Measurements from ENCODE around the gene MCAT.
A peak's percentile ranks its signal among the peaks of the same experiment; 100 is the strongest.
"Not testable (repeated sequence)": the region's sequence is repeated elsewhere in the genome, so short reads cannot be mapped to it uniquely, and the experiment has no call there.

The MCAT gene

DNA sequence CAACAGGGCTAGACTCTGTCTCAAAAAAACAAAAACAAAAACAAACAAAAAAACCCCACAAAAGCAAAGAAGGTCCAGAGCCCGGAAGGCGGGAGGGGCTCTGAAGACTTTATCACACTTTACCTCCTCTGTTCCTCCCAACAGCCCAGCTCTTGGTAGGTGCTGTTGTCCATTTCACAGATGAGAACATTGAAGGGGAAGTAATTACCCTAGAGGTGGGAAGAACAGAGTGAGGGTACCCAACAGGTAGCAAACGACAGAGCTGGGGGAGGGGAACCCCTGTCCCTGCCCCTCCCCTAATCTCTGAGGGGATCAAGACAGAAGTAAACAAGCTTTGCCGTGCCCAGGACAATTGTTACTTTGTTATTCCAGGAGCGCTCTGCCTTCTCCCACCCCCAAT is 33.7 kb downstream of the MCAT start:
- Mint-ChIP-seq H3K4me1 (ENCODE audit: low read depth) (peaks cover 8% of the 10 kb centered on the region), H3K27ac (no peak overlapping the region), H3K36me3 (ENCODE audit: low read depth) (no peaks in the 10 kb centered on the region), H3K9me3 (no peaks in the 10 kb centered on the region), H3K27me3 (peaks cover 8% of the 10 kb centered on the region), H3K4me3 (no peak overlapping the region)

DNA sequence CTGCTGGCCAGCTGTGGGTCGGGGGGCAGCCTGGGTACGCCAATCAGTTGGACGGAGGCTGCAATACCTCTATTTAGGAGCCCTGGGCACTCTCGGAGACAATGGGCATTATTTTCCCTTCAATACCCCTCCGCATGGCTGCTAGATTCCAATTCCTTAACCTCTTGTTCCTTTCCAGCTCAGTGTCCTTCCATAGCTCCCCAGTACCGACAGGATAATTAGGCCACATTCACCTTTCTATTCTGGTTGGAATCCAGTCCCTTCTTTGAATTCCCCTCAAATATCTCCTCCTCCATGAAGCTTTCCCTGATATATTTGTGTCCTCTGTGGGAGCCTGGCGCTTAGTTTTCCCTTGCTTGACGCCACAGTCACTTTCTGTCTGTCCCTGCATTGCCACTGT is 36.9 kb downstream of the MCAT start:
- Mint-ChIP-seq H3K27me3 (peaks cover 4% of the 10 kb centered on the region), H3K4me3 (no peak overlapping the region), H3K4me1 (ENCODE audit: low read depth) (peaks cover 15% of the 10 kb centered on the region), H3K36me3 (ENCODE audit: low read depth) (no peaks in the 10 kb centered on the region), H3K9me3 (no peaks in the 10 kb centered on the region), H3K27ac (no peak overlapping the region)

DNA sequence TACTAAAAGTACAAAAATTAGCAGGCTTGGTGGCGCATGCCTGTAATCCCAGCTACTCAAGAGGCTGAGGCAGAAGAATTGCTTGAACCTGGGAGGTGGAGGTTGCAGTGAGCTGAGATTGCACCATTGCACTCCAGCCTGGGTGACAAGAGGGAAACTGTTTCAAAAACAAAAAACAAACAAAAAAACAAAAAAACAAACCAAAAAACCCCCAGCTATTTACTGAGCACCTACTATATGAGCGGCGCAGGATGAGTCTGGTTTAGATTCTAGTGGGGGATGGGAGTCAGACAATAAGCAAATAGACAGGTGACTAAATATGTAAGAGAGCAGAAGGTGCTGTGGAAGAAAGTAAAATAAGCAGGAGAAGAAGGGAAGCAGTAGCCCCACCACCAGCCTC is 38.2 kb downstream of the MCAT start:
- not testable (repeated sequence) for H3K36me3 Mint-ChIP-seq (ENCODE audit: low read depth); H3K9me3 Mint-ChIP-seq; H3K4me3 Mint-ChIP-seq; H3K27ac Mint-ChIP-seq; H3K27me3 Mint-ChIP-seq
- peaks cover 15% of the 10 kb centered on the region for H3K4me1 Mint-ChIP-seq (ENCODE audit: low read depth)

DNA sequence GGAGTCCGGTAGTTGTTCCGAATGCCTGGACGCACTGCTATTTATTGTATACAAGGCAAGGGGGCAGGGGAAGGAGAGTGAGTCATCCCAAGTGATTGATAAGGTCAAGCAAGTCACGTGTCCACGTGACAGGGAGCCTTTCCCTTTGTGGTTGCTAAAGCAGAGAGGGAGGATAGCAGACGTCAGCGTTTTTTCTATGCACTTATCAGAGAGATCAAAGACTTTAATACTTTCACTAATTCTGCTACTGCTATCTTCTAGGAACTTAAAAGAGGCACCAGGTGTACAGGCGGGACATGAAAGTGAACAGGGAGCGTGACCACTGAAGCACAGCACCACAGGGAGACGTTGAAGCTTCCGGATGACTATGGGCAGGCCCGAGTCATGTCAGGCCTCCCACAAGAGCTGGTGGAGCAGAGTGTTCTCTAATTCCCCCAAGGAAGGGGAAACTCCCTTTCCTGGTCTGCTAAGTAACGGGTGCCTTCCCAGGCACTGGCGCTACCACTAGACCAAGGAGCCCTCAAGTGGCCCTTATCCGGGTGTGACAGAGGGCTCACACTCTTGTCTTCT is 39.1 kb downstream of the MCAT start:
- not testable (repeated sequence) for H3K4me3 Mint-ChIP-seq; H3K9me3 Mint-ChIP-seq; H3K36me3 Mint-ChIP-seq (ENCODE audit: low read depth); H3K27me3 Mint-ChIP-seq
- peaks cover 15% of the 10 kb centered on the region for H3K4me1 Mint-ChIP-seq (ENCODE audit: low read depth)
- peak overlapping the region; percentile 65 for H3K27ac Mint-ChIP-seq

DNA sequence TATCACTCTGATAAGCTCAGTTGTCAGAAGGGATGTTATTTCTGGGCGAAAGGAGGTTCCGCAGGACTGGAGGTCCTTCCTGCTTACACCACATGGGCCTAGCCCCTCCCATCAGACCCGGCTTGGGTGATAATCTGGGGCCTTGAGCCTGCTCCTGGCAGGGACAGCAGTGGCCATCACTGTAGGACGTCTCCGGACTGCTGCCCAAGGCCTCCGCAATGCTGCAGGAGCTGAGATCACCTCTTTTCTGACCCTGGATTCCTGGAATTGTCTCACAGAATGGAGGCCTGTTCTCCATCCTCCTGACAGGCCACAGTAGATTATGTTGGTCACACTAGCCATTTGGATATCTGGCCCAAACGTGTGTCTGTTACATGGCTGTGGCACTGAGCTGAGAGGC is 41.9 kb downstream of the MCAT start:
- no peak overlapping the region for H3K4me3 Mint-ChIP-seq
- no peak overlapping the region for H3K27ac Mint-ChIP-seq
- H3K27me3 Mint-ChIP-seq, result no peaks in the 10 kb centered on the region
- no peaks in the 10 kb centered on the region for H3K36me3 Mint-ChIP-seq (ENCODE audit: low read depth)
- H3K9me3 Mint-ChIP-seq, result peaks cover 2% of the 10 kb centered on the region
- peaks cover 15% of the 10 kb centered on the region for H3K4me1 Mint-ChIP-seq (ENCODE audit: low read depth)

DNA sequence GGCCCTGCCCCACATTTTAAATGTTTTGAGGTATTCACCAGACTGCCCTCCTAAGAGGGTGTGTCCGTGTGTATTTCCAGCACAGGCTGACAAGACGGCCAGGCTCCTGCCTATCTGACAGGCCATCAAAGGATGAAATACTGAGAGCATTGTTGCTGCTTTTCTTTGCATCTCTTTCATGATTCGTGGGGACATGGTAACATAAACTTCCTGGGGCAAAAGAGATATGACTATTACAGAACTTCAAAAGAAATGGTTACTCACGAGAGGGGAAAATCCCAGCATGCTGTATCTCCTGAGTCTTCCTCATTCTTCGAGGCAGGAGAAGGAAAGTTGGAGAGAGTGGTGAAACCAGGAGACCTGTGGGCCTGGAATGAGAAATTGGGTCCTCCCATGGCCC is 43.0 kb downstream of the MCAT start:
- peaks cover 8% of the 10 kb centered on the region for H3K9me3 Mint-ChIP-seq
- H3K4me1 Mint-ChIP-seq (ENCODE audit: low read depth), result peaks cover 15% of the 10 kb centered on the region
- H3K4me3 Mint-ChIP-seq, result no peak overlapping the region
- H3K27ac Mint-ChIP-seq, result no peak overlapping the region
- H3K36me3 Mint-ChIP-seq (ENCODE audit: low read depth), result no peaks in the 10 kb centered on the region
- no peaks in the 10 kb centered on the region for H3K27me3 Mint-ChIP-seq

DNA sequence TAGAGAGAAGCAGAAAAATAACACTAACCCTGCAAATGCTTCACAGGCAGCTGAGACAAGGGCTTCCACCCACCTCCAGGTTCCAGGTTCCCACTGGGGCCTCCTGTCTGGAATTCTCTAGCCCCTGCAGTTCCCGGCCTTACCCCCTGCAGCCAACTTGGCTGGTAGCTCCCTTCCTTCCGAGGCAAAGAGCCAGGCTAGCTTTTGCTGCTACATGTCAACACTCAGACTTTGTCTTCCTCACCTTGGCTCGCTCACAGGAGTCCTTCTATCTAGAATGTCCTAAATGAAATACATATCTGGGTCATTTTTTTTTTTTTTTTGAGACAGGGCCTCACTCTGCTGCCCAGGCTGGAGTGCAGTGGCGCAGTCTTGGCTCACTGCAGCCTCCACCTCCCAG is 44.1 kb downstream of the MCAT start:
- Mint-ChIP-seq H3K27ac (no peak overlapping the region), H3K27me3 (no peaks in the 10 kb centered on the region), H3K9me3 (peaks cover 8% of the 10 kb centered on the region), H3K36me3 (ENCODE audit: low read depth) (no peaks in the 10 kb centered on the region), H3K4me1 (ENCODE audit: low read depth) (peaks cover 13% of the 10 kb centered on the region), H3K4me3 (no peak overlapping the region)

DNA sequence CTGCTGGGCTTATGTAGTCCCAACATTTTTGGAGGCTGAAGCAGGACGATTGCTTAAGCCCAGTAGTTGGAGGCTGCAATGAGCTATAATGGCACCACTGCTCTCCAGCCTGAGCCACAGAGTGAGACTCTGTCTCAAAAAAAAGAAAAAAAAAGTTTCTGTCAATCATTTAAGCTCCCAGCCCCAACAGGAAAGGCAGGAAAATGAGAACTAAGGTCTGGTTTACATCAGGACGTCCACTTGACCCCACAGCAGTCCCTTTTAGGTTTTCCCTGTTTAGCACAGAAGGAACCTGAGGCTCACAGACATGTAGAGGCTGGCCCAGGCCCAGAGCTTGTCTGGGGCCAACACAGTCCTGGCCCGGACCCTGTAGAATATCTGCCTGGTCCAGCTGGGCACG is 44.8 kb downstream of the MCAT start:
- Mint-ChIP-seq H3K27me3 (no peaks in the 10 kb centered on the region), H3K4me1 (ENCODE audit: low read depth) (peaks cover 5% of the 10 kb centered on the region), H3K4me3 (no peak overlapping the region), H3K27ac (no peak overlapping the region), H3K9me3 (peaks cover 8% of the 10 kb centered on the region), H3K36me3 (ENCODE audit: low read depth) (no peaks in the 10 kb centered on the region)

DNA sequence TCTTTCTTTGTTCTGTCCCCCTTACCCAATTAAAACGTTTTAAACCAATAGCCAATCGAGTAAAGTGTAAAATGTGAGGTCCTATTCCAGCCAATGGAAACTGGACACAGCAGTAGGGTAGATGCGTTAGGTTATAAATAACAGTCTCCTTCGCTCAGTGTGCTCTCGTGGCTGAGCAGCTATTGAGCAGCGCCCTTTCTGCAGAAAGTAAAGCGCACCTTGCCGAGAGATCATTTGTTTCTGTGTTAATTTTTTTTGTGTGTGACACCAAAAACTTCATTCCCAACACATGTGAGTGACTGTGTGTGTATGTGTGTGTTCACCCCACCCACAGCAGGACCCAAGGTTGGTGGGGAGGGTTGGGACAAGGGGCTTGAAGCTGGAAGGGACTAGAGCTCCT is 46.8 kb downstream of the MCAT start:
- no peak overlapping the region for H3K27ac Mint-ChIP-seq
- peaks cover 5% of the 10 kb centered on the region for H3K4me1 Mint-ChIP-seq (ENCODE audit: low read depth)
- peaks cover 8% of the 10 kb centered on the region for H3K9me3 Mint-ChIP-seq
- no peak overlapping the region for H3K4me3 Mint-ChIP-seq
- no peaks in the 10 kb centered on the region for H3K36me3 Mint-ChIP-seq (ENCODE audit: low read depth)
- no peaks in the 10 kb centered on the region for H3K27me3 Mint-ChIP-seq

DNA sequence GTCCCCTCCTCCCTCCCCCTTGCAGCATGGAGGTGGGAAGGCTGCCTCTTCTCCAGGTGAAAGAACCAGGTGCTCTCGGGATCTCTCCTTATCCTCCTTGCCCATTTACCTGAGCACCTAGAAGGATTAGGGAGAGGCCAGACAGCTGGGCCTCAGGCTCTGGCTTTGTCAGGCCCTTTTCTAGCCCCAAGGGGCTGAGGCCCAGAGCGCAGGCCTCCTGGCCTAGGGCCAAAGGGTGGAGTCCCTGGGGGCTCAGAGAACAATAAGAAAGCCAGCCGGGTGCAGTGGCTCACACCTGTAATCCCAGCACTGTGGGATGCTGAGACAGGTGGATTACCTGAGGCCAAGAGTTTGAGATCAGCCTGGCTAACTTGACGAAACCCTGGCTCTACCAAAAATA is 48.6 kb downstream of the MCAT start:
- H3K4me1 Mint-ChIP-seq (ENCODE audit: low read depth), result peaks cover 4% of the 10 kb centered on the region
- H3K9me3 Mint-ChIP-seq, result peaks cover 8% of the 10 kb centered on the region
- no peaks in the 10 kb centered on the region for H3K36me3 Mint-ChIP-seq (ENCODE audit: low read depth)
- H3K4me3 Mint-ChIP-seq, result no peak overlapping the region
- H3K27ac Mint-ChIP-seq, result no peak overlapping the region
- H3K27me3 Mint-ChIP-seq, result no peaks in the 10 kb centered on the region

DNA sequence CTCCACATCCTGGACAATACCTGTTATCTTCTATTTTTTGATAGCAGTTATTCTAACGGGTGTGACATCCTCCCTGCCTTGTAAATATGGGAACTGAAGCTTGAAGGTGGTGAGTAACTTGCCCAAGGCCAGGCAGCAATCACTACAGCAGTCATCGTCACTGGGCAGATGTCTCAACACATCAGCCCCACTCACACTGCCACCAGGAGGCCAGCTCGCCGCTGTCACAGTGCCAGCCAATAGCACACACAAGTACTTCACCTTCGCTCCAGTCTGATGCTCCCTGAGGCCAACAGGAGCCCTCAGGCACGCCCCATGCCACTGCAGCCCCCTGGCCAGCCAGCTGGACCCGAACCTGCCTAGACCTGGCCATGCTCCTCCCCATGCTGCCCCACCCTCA is 49.1 kb downstream of the MCAT start:
- H3K27ac Mint-ChIP-seq, result no peak overlapping the region
- H3K9me3 Mint-ChIP-seq, result peaks cover 8% of the 10 kb centered on the region
- H3K36me3 Mint-ChIP-seq (ENCODE audit: low read depth), result no peaks in the 10 kb centered on the region
- peaks cover 7% of the 10 kb centered on the region for H3K4me1 Mint-ChIP-seq (ENCODE audit: low read depth)
- no peaks in the 10 kb centered on the region for H3K27me3 Mint-ChIP-seq
- H3K4me3 Mint-ChIP-seq, result no peak overlapping the region

DNA sequence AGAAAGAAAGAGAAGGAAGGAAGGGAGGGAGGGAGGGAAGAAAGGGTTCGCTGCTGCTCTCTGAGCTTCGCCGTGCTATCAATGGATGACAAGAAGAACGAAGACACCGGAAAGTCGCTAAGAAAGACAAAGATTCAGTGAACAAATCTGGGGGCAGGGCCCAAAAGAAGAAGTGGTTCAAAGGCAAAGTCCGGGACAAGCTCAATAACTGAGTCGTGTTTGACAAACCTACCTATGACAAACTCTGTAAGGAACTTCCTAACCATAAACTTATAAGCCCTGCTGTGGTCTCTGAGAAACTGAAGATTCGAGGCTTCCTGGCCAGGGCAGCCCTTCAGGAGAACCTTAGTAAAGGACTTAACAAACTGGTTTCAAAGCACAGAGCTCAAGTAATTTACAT is 51.1 kb downstream of the MCAT start:
- Mint-ChIP-seq H3K9me3 (peaks cover 8% of the 10 kb centered on the region), H3K4me1 (ENCODE audit: low read depth) (peaks cover 12% of the 10 kb centered on the region), H3K4me3 (no peak overlapping the region), H3K27ac (no peak overlapping the region), H3K36me3 (ENCODE audit: low read depth) (no peaks in the 10 kb centered on the region), H3K27me3 (no peaks in the 10 kb centered on the region)

DNA sequence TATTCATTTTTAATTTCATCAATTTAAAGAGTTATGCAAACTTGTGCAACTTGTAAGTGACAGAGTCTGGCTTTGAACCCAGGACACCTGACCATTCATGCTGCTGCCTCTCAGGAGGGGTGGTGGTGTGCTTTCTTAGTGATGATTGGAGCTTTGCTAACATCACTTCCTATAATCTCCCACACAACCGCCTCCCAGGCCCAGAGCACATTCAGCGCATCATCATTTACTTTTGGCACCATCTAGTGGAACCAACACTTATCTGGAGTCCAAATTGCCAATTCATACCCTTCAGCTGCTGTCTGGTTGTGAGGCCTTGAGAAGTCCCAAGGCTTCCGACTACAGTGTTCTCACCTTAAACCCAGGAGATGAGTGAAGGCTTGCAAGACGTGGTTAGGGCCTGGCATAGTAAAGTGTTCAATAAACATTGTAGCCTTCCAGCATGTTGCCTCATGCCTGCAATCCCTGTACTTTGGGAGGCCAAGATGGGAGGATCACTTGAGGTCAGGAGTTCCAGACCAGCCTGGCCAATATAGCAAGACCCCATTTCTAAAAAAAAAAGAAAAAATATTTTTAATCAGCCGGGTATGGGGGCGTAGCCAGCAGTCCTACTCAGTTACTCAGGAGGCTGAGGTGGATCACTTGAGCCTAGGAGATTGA is 52.9 kb downstream of the MCAT start:
- no peaks in the 10 kb centered on the region for H3K36me3 Mint-ChIP-seq (ENCODE audit: low read depth)
- H3K27ac Mint-ChIP-seq, result peak overlapping the region; percentile 63
- no peaks in the 10 kb centered on the region for H3K27me3 Mint-ChIP-seq
- peak overlapping the region; percentile 89 for H3K4me3 Mint-ChIP-seq
- no peaks in the 10 kb centered on the region for H3K9me3 Mint-ChIP-seq
- peaks cover 23% of the 10 kb centered on the region for H3K4me1 Mint-ChIP-seq (ENCODE audit: low read depth)

DNA sequence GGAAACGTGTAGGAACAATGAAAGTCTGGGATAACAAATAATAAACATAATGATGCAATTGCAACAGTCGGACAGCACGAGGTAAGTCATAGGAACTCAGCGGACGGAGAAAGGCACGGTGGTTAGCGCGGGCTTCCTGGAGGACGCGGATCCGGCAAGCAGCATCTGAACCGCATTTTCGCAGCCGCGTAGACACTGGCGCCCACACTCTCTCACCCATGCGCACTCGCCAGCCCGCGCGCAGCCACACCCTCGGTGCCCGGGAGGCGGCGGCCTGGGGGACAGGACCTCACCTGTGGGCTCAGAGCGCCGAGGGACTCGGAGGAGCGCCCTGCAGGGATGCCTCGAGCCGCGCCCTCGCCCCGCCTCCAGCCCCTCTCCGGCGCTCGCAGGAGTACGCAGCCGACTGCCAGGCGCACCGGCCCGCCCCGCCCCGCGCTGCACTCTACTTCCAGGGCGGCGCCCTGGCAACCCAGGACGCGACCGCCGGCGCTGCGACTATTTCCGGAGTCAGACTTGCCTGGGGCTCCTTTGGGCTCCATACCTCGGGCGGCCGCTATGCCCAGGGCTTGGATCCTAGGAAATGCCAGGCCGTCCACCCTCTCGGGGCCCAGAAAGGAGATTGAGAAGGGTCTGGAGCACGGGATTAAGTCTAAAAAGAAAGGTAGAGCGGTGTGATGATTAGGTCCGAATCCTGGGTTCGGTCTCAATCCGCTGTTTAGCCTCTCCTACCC is 54.0 kb downstream of the MCAT start, which contains the start of gene TTLL1:
Gene TTLL1, minus strand, starts transcription at position 408 of the 734 bp plus-strand sequence. CDS start 13,805 bp downstream, outside the sequence.
- H3K9me3 Mint-ChIP-seq, result no peaks in the 10 kb centered on the region
- H3K36me3 Mint-ChIP-seq (ENCODE audit: low read depth), result no peaks in the 10 kb centered on the region
- H3K4me1 Mint-ChIP-seq (ENCODE audit: low read depth), result peaks cover 23% of the 10 kb centered on the region
- peak within 1 kb of the TSS; percentile 93 for H3K27ac Mint-ChIP-seq
- H3K4me3 Mint-ChIP-seq, result peak within 1 kb of the TSS; percentile 89
- H3K27me3 Mint-ChIP-seq, result no peaks in the 10 kb centered on the region

DNA sequence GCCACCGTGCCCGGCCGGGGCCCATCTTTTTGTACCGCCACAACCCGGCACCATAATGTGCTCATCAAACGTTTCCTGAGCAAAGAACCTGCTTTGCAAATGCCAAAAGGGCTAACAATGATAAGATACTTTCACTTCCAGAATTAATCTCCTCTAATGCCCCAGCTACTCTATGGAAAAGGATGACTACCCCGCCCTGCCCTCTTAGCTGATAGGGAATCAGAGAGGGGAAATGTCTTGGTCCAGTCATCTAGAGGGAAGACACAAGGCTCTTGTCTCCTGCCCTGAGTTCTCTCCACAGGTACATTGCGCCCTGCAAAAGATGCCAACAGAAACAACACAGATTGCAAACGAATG is 54.6 kb downstream of the MCAT start:
- no peaks in the 10 kb centered on the region for H3K9me3 Mint-ChIP-seq
- H3K4me1 Mint-ChIP-seq (ENCODE audit: low read depth), result peaks cover 23% of the 10 kb centered on the region

More for the DNA sequence above, 54.6 kb downstream of the MCAT start:
- no peaks in the 10 kb centered on the region for H3K36me3 Mint-ChIP-seq (ENCODE audit: low read depth)
- H3K4me3 Mint-ChIP-seq, result peak overlapping the region; percentile 89
- peak overlapping the region; percentile 93 for H3K27ac Mint-ChIP-seq
- H3K27me3 Mint-ChIP-seq, result no peaks in the 10 kb centered on the region
